Measurements from ENCODE around the gene CNBD2. TPM values are rescaled to one million over a fixed set of nuclear protein-coding genes. Genes with fewer than 3 reads are reported as not detected.
A peak's percentile ranks its signal among the peaks of the same experiment; 100 is the strongest.
"Not testable (repeated sequence)": the region's sequence is repeated elsewhere in the genome, so short reads cannot be mapped to it uniquely, and the experiment has no call there.

Gene CNBD2
- total and polyA plus RNA-seq, 12 donors, result 2.1 to 18.0 (median 3.2) TPM

DNA sequence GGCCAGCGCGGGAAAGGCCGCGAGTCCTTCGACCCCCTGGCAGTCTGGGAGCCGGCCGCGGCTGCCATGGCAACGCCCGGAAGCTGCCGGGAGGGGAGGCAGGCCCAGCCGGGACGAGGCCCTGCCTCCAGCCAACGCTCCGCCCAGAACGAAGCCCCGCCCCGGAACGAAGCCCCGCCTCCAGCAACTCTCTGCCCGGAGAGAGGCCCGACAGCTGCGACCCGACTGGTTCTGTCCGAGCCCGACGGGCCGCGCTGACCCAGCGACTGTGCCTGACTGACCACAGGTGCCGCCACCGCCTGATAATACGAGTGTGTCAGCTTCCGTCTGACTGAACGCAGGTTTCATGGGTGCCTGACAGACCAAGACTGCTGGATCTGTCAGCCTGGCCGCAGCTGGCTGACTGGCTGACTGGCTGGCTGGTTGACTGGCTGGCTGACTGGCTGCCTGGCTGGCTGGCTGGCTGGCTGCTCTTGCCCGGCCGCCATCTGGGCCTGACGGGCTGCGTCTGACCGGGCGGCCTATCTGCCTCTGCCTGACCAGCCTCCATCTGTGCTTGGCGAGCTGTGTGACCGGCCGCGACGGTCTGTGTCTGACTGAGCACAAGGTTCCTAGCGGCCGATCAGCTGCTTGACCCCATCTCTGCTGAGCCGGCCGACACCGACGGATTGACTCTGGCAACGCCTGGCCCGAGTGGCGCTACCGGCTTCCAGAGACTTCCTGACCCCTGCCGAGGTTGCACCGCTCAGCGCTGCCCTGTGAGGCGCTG lies 96.5 kb downstream of the CNBD2 start:
- intact Hi-C loops (cut with DNase I), result loop anchor here in 3 of 10 donors (1.0 to 10.0 kb wide), 4 partner anchors 14 to 72 kb away; no protein-coding TSS in a partner anchor
- peaks cover 0 to 6% (median 0%) of the 10 kb centered on the region in 11 donors for H3K9me3 ChIP-seq
- ATAC-seq, result peak; percentile 98 to 99 (median 98)
- no peaks in the 10 kb centered on the region for H3K36me3 ChIP-seq
- H3K27me3 ChIP-seq, result no peaks in the 10 kb centered on the region
- H3K27ac ChIP-seq, result peak overlapping the region; percentile 47 to 86 (median 80)
- 3% methylated on average over 46 to 61 of the region's 61 CpGs for WGBS, 2 donors
- H3K4me1 ChIP-seq, result peaks cover 4 to 24% (median 13%) of the 10 kb centered on the region in 9 donors
- DNase-seq, result peak; percentile 94 to 98
- peak overlapping the region; percentile 42 to 72 (median 62) for H3K4me3 ChIP-seq
- TF ChIP-seq, protein P1, sequence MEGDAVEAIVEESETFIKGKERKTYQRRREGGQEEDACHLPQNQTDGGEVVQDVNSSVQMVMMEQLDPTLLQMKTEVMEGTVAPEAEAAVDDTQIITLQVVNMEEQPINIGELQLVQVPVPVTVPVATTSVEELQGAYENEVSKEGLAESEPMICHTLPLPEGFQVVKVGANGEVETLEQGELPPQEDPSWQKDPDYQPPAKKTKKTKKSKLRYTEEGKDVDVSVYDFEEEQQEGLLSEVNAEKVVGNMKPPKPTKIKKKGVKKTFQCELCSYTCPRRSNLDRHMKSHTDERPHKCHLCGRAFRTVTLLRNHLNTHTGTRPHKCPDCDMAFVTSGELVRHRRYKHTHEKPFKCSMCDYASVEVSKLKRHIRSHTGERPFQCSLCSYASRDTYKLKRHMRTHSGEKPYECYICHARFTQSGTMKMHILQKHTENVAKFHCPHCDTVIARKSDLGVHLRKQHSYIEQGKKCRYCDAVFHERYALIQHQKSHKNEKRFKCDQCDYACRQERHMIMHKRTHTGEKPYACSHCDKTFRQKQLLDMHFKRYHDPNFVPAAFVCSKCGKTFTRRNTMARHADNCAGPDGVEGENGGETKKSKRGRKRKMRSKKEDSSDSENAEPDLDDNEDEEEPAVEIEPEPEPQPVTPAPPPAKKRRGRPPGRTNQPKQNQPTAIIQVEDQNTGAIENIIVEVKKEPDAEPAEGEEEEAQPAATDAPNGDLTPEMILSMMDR (IDR thresholded peaks at IDR 0.05), result peak in 2 of 9 donors; percentile 5 to 21

DNA sequence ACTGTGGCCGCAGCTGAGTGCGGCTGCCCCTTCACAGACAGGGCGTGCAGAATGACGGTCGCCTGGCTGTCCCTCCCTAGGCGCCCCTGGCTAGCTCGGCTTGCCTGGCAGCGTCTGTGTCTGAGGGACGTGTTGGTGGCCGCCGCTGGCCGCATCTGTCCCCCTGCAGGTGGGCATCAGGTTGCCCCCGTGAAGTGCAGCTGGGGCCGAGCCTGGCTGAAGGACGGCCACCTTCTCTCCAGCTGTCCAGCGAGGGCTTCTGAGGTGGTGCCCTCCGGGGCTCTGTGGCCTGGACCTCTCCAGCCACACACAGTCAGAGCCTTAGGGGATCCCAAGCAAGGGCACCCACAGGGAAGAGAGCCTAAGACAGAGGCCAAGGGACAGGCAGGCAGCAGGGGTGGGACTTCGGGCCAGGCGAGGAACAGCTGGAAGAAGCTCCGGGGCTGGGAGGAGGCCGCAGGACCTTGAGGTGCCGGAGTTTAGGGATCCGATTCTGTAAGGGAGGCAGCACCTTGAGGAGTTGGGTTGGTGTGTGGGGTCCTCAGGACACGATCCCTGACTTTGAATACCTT lies 97.1 kb downstream of the CNBD2 start:
- TF ChIP-seq, protein P1 (IDR thresholded peaks at IDR 0.05), result no peak
- peaks cover 4 to 24% (median 13%) of the 10 kb centered on the region in 9 donors for H3K4me1 ChIP-seq
- peaks cover 0 to 6% (median 0%) of the 10 kb centered on the region in 11 donors for H3K9me3 ChIP-seq
- 66 to 68% methylated on average over 24 of the region's 24 CpGs for WGBS, 2 donors
- DNase-seq (no peak), ATAC-seq (no peak)
- no peaks in the 10 kb centered on the region for H3K36me3 ChIP-seq
- peak overlapping the region; percentile 47 to 86 (median 80) for H3K27ac ChIP-seq
- intact Hi-C loops (cut with DNase I), result loop anchor here in 2 of 10 donors (2.0 to 10.0 kb wide), 2 partner anchors 15 to 71 kb away; no protein-coding TSS in a partner anchor
- H3K27me3 ChIP-seq, result no peaks in the 10 kb centered on the region
- H3K4me3 ChIP-seq, result peak overlapping the region in 9 of 10 donors; percentile 42 to 72 (median 67)

DNA sequence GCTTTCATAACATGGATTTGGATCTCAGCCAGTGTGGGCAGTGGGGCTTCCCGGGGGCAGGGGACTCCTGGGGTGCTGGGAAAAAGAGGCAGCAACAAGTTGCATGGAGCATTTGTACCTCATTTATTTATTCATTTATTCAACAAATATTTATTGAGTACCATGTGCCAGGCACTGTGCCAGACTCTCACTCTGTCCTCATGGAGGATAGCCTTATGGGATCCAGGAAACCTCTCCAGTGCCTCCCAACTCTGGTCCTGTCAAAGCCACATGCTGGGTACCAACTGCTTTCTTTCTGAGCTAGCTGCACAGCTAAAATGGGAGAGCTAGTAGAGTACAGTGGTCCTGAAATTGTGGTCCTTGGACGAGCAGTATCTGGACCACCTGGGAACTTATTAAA lies 98.4 kb downstream of the CNBD2 start:
- Histone ChIP-seq H3K27ac (no peak overlapping the region), H3K4me1 (peaks cover 4 to 23% (median 13%) of the 10 kb centered on the region in 9 donors), H3K9me3 (peaks cover 0 to 2% (median 0%) of the 10 kb centered on the region in 11 donors), H3K27me3 (no peaks in the 10 kb centered on the region), H3K4me3 (no peak overlapping the region), H3K36me3 (no peaks in the 10 kb centered on the region)
- TF ChIP-seq, protein P1 (IDR thresholded peaks at IDR 0.05), result no peak
- intact Hi-C loops (cut with DNase I), result loop anchor here in 1 of 10 donors (10.0 kb wide), 1 partner anchor 72 kb away; no protein-coding TSS in a partner anchor
- 63 to 65% methylated on average over 2 of the region's 2 CpGs for WGBS, 2 donors
- no peak for ATAC-seq
- DNase-seq, result no peak

DNA sequence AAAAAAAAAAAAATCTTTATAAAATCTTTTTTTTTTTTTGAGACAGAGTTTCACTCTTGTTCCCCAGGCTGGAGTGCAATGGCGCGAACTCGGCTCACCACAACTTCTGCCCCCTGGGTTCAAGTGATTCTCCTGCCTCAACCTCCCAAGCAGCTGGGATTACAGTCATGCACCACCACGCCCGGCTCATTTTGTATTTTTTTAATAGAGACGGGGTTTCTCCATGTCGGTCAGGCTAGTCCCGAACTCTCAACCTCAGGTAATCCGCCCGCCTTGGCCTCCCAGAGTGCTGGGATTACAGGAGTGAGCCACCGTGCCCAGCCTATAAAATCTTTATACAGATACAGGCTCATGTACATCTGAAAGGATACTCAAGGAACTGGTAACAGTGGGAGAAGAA lies 100.1 kb downstream of the CNBD2 start:
- H3K4me1 ChIP-seq, result peaks cover 4 to 19% (median 13%) of the 10 kb centered on the region in 9 donors
- H3K4me3 ChIP-seq, H3K9me3 ChIP-seq, H3K27ac ChIP-seq, ATAC-seq, DNase-seq, H3K36me3 ChIP-seq, H3K27me3 ChIP-seq: not testable (repeated sequence)
- intact Hi-C loops (cut with DNase I), result loop anchor here in 1 of 10 donors (10.0 kb wide), 1 partner anchor 74 kb away; no protein-coding TSS in a partner anchor
- WGBS, 2 donors, result 96 to 98% methylated on average over 11 of the region's 11 CpGs
